AG04449 (cell line): ENCODE results near the gene CDON.

Experiments used
- CTCF ChIA-PET: fragments of 350-600 bp; formaldehyde crosslinking; extraction: SDS; loops from one replicate; lab custom pipeline; 2021; ENCODE audit warnings: antibody characterized with exemption; lab: Yijun Ruan, JAX
- POLR2A ChIA-PET: fragments of 400-600, 350-600 bp; formaldehyde crosslinking; extraction: SDS; loops from one replicate; lab custom pipeline; 2020; ENCODE audit warnings: antibody characterized with exemption, inconsistent platforms; lab: Yijun Ruan, JAX
- DNase-seq: peaks from one replicate; pipeline ENCODE4 v3.0.0-alpha.2; 2010; ENCODE audit warnings: low read depth, low spot score
- H3K4me3 ChIP-seq: 2 replicates; pipeline ENCODE4 v1.5.1; 2011; ENCODE audit warnings: low read depth, mild to moderate bottlenecking, control low read depth, low read length
- CTCF ChIP-seq: IDR thresholded peaks from one replicate; pipeline ENCODE4 v1.5.1; 2011; ENCODE audit warnings: mild to moderate bottlenecking, moderate library complexity, low read length, control low read depth, inconsistent platforms; ENCODE audit not compliant: insufficient read depth; ENCODE audit errors: missing control alignments

CDON gene

DNA sequence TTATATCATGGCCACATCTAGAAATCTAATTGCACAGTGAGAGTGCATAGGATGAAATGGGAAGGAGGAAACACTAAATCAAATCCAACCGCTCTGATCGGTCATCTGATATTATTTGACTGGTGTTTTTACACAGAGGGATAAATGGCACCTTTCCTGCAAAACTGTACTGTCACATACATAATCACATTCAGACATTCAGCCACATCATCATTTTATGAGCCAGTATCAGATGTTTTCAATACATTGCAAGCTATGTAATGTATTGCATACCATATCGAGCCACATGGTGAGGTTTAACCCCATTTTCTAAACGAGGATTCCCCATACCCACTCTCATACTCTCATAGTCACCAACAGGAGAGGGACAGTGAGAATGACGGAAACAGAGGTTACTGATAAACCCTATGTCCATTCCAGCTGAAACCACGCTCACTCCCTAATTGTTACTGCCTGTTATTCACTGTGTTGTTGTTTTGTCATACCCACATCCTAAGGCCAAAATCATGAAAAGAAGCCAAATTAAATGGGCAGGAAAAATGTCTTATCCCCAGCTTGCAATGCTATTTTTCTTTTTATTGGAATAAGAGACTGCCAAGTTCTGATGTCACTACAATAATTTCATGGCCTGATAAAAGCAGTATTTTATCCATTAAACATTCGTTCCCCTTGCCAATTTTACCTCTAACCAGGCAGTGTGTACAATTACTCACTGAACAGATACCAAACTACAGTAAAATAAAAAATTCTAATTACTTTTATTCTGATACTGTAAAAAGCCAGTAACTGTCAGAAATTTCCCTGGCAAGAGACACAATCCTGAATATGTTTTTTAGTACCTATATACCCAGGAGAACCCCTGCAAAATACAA, 9.0 kb downstream of the CDON start:
- DNase-seq: no peak
- ChIA-PET CTCF (no interaction called here), POLR2A (no interaction called here)
- TF ChIP-seq CTCF: no peak
- H3K4me3 ChIP-seq: no peak overlapping the region

- DNase-seq: no peak
- CTCF ChIA-PET: interaction anchor here (1.1 kb wide), 1 partner anchor 130 kb away, joined by 4 read pairs; no protein-coding TSS in a partner anchor
- no peak for TF ChIP-seq CTCF
- POLR2A ChIA-PET: no interaction called here
- no peak overlapping the region for H3K4me3 ChIP-seq
These were observed 11.5 kb downstream of the CDON start for GRCh38 chr11:126051117-126051516.

GRCh38 chr11:126049159-126049558, 13.5 kb downstream of the CDON start:
- TF ChIP-seq CTCF: no peak
- no peak overlapping the region for H3K4me3 ChIP-seq
- ChIA-PET POLR2A (no interaction called here), CTCF (interaction anchor here (1.0 kb wide), 1 partner anchor 13 kb away, joined by 3 read pairs; no protein-coding TSS in a partner anchor)
- DNase-seq: no peak

- H3K4me3 ChIP-seq: no peak overlapping the region
- ChIA-PET CTCF (no interaction called here), POLR2A (no interaction called here)
- no peak for TF ChIP-seq CTCF
- no peak for DNase-seq
These were observed 14.5 kb downstream of the CDON start for GRCh38 chr11:126048197-126048596.

DNA sequence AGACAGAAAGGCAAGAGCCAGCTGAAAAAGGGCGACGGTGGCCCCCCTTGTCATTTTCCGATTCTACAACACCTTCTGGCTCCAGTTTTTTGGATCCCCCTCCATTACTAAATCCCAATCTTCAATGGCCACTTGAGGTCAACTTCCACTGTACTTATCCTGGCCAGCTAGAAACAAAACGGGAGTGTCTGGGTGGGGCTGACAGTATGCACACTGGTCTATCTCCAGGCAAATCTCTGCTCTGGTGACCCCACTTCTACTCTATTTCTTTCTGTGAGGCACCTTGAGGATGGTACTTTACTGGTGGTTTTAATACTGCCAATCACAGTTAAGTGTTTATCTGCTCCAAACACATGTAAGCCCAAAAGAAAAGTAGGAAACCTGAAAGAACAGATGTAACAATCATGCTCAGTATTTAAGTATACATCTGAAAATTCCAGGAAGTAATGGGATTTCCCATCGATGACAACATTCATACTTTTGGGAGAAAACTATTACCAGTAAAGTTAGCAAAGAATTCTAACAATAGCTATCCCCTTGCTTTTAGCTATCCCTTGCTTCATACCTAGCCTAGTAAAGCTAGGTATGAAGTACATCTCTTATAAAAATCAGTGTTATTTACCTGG, 16.0 kb downstream of the CDON start:
- POLR2A ChIA-PET: no interaction called here
- TF ChIP-seq CTCF: no peak
- DNase-seq: no peak
- CTCF ChIA-PET: no interaction called here
- H3K4me3 ChIP-seq: no peak overlapping the region
